ENCODE results near the gene HSPB6.

- TF ChIP-seq CTCF (conservative IDR thresholded peaks at IDR 0.05; ENCODE audit: low read length) (no peak), EZH2phosphoT487 (IDR thresholded peaks at IDR 0.05; ENCODE audit: borderline replicate concordance) (no peak)
These were observed 29.5 kb downstream of the HSPB6 start for GRCh38 chr19:35727053-35727955.
